GM21367 (cell line): Measurements from ENCODE around the gene PKDCC.

Experiments
- ATAC-seq: cut with Tn5 transposase; IDR thresholded peaks from one replicate; pipeline ENCODE4 v1.9.1; 2021; ENCODE audit not compliant: unreplicated experiment

PKDCC gene

DNA sequence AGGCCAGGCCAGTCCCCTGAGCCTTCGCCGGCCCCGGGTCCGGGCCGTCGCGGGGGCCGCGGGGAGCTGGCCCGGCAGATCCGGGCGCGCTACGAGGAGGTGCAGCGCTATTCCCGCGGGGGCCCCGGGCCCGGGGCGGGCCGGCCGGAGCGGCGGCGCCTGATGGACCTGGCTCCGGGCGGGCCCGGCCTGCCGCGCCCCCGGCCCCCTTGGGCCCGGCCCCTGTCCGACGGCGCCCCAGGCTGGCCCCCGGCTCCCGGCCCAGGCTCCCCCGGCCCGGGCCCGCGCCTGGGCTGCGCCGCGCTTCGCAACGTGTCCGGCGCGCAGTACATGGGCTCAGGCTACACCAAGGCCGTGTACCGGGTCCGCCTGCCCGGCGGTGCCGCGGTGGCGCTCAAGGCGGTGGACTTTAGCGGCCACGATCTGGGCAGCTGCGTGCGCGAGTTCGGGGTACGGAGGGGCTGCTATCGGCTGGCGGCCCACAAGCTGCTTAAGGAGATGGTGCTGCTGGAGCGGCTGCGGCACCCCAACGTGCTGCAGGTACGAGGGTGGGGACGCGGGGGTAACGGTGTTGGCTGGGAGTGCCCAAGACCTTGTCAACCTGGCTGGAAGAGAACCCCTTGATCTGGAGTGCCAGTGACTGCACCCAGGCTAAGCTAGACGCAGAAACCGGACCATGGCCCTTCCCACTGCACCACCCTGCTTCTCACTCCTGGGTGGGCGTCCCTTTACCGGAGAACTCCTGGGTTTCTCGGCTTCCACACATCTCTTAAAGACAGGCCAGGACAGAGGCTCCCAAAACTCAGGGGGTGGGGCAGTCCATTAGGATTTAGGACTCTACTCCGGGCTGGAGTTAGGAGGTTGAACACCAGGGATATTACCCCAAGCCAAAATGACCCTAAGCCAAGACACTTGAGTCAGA is 739 bp downstream of the PKDCC start:
- no peak for ATAC-seq

DNA sequence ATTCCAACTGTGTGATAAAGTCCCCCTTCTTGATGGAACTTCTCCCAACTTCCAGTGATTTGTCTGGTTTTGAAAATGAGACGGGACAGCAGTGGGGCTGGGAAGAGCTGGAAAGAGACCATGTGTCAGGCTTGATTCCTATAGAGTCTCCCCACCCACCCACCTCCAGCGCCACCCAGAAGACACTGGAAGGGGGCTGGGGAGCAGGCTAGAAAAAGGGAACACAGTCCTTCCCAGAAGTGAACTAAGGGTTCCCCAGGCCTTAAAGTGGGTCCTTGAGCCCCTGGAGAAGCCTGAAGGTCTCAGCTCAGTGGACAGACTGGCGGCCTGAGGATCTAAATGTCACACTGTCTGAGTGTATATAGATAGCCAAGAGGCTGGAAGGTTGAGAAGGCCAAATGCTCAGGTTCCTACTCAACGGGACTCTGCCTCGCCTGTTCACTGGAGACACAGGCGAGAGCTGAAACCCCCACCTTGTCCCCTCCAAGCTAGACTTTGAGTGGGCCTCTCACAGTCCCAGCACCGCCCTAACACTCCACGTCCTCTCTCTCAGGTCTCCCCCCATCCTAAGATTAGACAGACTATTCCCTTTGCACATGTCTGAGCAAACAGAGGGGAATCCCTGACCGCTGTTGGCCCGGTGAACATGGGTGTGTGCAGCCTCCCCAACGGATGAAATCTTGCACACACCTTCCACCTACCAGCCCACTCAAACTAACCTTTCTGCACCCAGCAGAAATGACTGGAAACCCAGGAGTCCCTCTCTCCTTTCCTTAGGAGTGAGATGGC is 1.6 kb downstream of the PKDCC start:
- ATAC-seq = no peak

DNA sequence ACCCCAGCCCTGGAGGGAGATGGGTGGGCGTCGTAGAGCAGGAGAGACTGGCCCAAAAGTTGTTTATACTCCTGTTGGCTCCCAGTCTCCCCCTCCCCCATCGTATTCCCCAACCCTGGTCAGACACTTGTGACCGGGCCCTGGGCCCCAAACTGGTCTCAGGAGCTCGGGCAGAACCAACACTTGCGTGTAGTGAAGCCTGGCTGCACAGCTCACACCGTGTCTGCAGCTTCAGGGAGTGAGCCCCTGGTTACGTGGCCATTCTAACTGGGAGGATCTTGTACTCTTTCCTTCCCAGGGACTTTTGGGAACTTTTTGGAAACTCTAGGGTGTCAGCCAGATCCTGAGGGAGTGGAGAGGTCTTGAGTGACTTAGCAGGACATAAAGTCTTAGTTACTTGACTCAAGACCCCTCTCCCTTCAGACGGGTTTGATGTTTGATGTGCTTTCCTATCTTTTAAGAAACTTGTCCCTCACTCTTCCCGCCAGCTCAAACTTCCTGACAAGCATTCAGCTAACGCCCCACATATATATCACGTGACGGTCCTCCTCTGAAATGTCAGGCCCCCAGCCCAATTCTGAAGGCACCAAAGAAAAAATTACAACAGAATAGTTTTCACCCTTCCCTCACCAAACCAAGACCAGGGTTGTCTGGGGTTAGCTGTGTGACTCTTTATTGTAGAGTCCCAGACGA is 2.3 kb downstream of the PKDCC start:
- ATAC-seq = no peak

DNA sequence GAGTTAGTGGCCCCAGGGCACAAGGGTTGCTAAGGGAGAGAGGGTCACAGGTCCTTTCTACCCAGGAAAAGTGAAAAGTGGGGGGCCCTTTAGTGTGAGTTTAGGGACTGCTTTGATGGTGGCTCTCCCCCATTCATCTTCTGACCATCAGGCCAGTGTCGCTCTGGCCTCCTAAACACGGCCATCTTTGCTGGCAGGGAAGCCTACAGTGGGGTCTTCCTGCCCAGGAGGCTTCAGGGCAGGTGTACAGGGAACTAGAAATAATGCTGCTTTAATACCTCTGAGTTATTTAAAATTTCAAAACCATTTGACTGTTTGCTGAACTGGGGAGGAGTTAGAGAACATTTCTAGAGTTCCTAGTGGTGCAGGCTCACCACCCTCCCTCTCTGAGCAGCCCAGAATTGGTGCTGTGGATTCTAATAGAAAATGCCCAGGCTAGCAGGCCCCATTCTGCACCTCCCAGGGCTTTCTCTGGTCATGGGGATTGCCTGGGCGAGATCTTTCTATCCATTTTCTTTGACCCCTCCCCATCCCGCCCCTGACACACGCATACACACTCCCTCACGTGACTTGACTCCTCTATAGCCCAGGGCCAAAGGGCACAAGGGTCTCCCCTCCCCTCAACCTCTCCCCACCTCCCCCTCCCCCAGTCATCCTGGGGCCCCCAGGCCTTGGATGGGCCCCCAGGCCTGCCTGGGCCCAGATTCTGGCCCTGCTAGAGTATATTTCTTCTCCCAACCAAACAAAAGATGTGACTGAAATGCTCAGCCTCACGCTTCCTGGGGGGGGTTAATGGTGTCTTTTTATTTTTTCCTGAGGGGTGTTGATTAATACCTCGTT is 3.1 kb downstream of the PKDCC start:
- ATAC-seq = no peak

DNA sequence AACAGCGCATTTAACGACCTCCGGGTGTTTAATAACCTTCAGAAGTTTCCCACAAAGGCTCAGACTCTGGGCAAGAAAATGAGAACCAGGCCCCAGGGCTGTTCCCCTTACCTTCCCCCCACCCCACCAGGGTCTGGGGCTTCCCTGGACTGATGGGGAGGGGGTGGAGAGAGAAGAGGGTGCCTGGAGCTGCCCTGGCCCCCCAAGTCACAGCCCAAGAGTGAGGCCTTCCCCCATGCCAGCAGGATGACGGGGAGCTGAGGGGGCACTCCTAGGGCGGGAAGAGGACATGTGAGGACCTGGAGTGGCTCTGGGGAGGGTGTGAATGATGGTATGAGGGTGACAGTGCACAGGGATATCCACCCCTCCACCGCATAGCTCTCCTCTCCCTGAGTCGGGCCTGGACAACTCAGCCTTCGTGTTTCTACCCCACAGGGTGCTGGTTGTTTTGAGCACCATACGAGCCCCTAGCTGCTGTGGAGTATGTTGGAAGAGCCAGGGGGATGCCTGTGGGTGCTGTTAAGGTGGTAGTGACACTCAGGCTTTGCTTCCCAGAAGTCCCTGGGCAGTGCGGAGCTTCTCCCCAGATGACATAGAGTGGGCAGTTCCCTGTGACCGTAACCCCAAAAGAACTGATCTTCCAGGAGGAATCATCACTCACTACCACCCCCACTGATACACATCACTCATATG is 3.9 kb downstream of the PKDCC start:
- no peak for ATAC-seq

DNA sequence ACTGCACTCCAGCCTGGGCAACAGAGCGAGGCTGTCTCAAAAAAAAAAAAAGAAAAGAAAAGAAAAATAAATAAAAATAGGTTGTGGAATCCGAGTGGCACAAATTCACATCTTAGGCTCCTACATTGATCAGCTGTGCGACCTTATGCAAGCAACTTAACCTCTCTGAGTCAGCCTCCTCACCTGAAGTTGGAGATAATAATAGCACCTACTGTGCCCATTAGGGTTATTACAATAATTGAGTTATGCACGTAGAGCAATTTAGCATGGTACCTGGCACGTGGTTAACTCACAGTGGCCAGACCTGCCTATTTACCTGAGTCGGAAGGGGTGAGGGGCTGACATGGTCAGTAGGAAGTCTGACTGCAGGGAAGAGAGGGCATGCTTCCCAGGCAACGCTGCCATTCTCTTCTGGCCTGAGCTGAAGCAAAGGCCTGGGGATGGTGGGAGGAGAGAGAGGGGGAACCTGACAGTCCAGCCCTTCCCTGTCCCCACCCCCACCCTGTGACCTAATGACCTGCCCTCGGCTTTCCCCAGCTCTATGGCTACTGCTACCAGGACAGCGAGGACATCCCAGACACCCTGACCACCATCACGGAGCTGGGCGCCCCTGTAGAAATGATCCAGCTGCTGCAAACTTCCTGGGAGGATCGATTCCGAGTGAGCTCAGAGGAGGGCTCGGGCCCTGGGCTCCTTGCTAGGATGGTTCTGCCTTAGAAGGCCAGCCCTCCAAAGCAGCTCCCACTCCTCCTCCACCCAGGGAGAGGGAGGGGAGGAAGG is 5.1 kb downstream of the PKDCC start:
- no peak for ATAC-seq

DNA sequence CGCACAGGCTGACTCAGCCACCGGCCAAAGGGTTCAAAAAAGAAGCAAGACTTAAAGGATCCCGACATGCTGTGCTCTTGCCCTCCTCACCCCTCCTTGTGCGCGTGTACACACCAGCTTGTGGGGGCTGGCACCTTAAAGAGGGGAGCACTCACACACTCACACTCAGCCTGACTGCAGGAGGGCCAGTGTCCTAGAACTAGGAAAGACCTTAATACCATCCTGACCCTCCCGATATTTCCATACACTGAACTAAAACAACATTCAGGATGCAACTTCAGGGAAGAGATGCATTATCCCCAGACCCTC is 5.6 kb downstream of the PKDCC start:
- ATAC-seq = no peak

GRCh38 chr2:42053791-42054701 is 6.2 kb downstream of the PKDCC start:
- ATAC-seq = no peak

- no peak for ATAC-seq
Measured at GRCh38 chr2:42054714-42055430, 7.1 kb downstream of the PKDCC start.

GRCh38 chr2:42055573-42056514 is 8.0 kb downstream of the PKDCC start:
- no peak for ATAC-seq

- ATAC-seq = no peak
Measured at GRCh38 chr2:42057159-42057901, 9.5 kb downstream of the PKDCC start.

DNA sequence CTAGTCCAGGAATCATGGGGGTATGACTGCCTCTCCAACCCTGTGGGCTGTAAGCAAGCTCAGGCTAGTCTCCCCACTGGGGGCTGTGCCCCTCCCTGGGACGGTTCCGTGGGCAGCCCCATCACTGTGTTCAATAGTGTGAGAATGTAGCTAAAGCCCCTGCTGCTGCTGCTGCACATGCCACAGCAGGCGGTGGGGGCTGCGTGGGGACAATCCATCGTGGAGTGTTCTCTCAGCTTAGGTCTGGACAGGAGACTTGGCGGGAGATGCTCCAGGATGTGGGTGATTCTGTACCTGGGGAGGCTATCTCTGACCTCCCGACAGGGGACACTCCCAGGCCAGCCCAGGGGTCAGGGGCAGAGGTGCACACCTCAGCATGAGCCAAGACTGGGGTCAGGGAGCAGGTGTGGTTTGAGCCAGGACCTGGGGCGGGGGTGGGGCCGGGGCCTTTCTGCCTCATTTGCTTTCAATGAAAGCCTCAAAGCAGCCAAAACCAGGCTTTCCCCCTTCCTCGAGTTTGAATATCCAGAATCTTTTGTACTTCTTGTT is 10.2 kb downstream of the PKDCC start:
- no peak for ATAC-seq

DNA sequence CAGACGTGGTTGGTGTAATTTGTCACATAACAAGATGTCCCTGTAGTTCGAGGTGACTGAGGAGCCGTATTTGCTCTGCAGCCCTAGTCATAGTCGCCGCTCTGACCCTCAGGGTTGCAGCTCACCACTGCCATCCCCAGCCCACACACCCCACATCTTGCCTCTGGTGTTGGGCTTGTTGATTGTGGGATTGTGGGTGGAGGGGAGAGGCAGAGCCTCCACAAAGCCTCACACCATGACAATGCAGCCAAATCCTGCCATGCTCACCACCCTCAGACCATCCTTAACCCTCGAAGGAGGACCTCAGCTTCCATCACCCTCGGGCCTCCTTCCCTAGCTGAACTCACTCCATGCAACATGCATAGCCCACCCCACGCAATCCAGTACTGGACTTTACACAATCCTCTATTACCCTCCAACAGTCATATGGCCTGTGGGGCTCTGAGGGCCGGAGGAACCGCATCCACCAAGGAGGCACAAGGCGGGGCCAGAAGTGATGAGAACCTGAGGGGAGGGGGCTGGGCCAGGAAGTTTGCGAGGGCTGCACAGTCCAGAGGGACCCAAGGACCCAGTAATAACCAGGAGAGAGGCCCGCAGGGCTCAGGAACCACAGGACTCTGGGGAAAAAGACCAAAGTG is 11.6 kb downstream of the PKDCC start:
- no peak for ATAC-seq

- no peak for ATAC-seq
Measured at GRCh38 chr2:42060028-42060427, 12.2 kb downstream of the PKDCC start.
